HEK293T (cell line): ENCODE results near the gene NAT8L.

Experiments used
- CTCF ChIA-PET: fragments of 350-600 bp; formaldehyde crosslinking; extraction: SDS; loops from one replicate; lab custom pipeline; 2021; ENCODE audit warnings: antibody characterized with exemption, inconsistent platforms; lab: Yijun Ruan, JAX
- POLR2A ChIA-PET: fragments of 350-600 bp; formaldehyde crosslinking; extraction: SDS; loops from one replicate; lab custom pipeline; 2020; ENCODE audit warnings: antibody characterized with exemption, inconsistent platforms; lab: Yijun Ruan, JAX
- DNase-seq: peaks from one replicate; pipeline ENCODE4 v3.0.0; 2012; ENCODE audit warnings: mixed read lengths; ENCODE audit errors: extremely low spot score
- ARNT ChIP-seq: fragments of 450-650 bp; IDR thresholded peaks from 2 replicates; pipeline ENCODE4 v1.6.1; 2017; ENCODE audit warnings: mild to moderate bottlenecking
- BHLHE40 ChIP-seq: fragments of 450-650 bp; IDR thresholded peaks from 2 replicates; pipeline ENCODE4 v1.6.1; 2016; ENCODE audit warnings: mild to moderate bottlenecking, moderate library complexity, borderline replicate concordance
- CTBP1 ChIP-seq: fragments of 450-650 bp; IDR thresholded peaks from 2 replicates; pipeline ENCODE4 v1.6.1; 2016; ENCODE audit warnings: borderline replicate concordance
- ELF4 ChIP-seq: fragments of 450-650 bp; IDR thresholded peaks from 2 replicates; pipeline ENCODE4 v1.6.1; 2017; ENCODE audit warnings: antibody characterized with exemption
- FOXA1 ChIP-seq: fragments of 450-650 bp; IDR thresholded peaks from 2 replicates; pipeline ENCODE4 v1.6.1; 2016; ENCODE audit warnings: mild to moderate bottlenecking
- FOXK2 ChIP-seq: fragments of 450-650 bp; IDR thresholded peaks from 2 replicates; pipeline ENCODE4 v1.6.1; 2016; ENCODE audit warnings: mild to moderate bottlenecking
- FOXM1 ChIP-seq: fragments of 450-650 bp; IDR thresholded peaks from 2 replicates; pipeline ENCODE4 v1.6.1; 2017; ENCODE audit warnings: mild to moderate bottlenecking, borderline replicate concordance
- HDGF ChIP-seq: fragments of 450-650 bp; IDR thresholded peaks from 2 replicates; pipeline ENCODE4 v1.6.1; 2017; ENCODE audit warnings: antibody characterized with exemption, borderline replicate concordance
- L3MBTL2 ChIP-seq: fragments of 450-650 bp; conservative IDR thresholded peaks from 2 replicates; pipeline ENCODE4 v1.6.1; 2016; ENCODE audit warnings: mild to moderate bottlenecking
- LEF1 ChIP-seq: fragments of 450-650 bp; IDR thresholded peaks from 2 replicates; pipeline ENCODE4 v1.6.1; 2017; ENCODE audit warnings: mild to moderate bottlenecking, borderline replicate concordance
- NFRKB ChIP-seq: fragments of 450-650 bp; IDR thresholded peaks from 2 replicates; pipeline ENCODE4 v1.6.1; 2016; ENCODE audit warnings: mild to moderate bottlenecking, moderate library complexity
- PKNOX1 ChIP-seq: fragments of 450-650 bp; IDR thresholded peaks from 2 replicates; pipeline ENCODE4 v1.6.1; 2016
- SP1 ChIP-seq: fragments of 450-650 bp; IDR thresholded peaks from 2 replicates; pipeline ENCODE4 v1.6.1; 2017
- SUZ12 ChIP-seq: fragments of 450-650 bp; IDR thresholded peaks from 2 replicates; pipeline ENCODE4 v1.6.1; 2016; ENCODE audit warnings: mild to moderate bottlenecking
- TARDBP ChIP-seq: fragments of 450-650 bp; IDR thresholded peaks from 2 replicates; pipeline ENCODE4 v1.6.1; 2016
- ZNF384 ChIP-seq: fragments of 450-650 bp; IDR thresholded peaks from 2 replicates; pipeline ENCODE4 v1.6.1; 2016

NAT8L gene

GRCh38 chr4:2080429-2081300 lies 21.5 kb downstream of the NAT8L start:
- ChIA-PET POLR2A (no interaction called here), CTCF (no interaction called here)
- DNase-seq, result no peak
- TF ChIP-seq NFRKB (no peak), LEF1 (no peak), HDGF (no peak)

- no peak for DNase-seq
- TF ChIP-seq ARNT (no peak), BHLHE40 (no peak), CTBP1 (no peak), HDGF (no peak), L3MBTL2 (no peak), TARDBP (no peak), NFRKB (no peak), ZNF384 (no peak), ELF4 (no peak), PKNOX1 (no peak), FOXA1 (no peak), SUZ12 (no peak), LEF1 (no peak), SP1 (no peak), FOXK2 (no peak)
- ChIA-PET CTCF (no interaction called here), POLR2A (no interaction called here)
These were observed 22.4 kb downstream of the NAT8L start for GRCh38 chr4:2081540-2081939.

GRCh38 chr4:2082118-2082517 lies 23.0 kb downstream of the NAT8L start:
- POLR2A ChIA-PET, result no interaction called here
- DNase-seq, result no peak
- CTCF ChIA-PET, result no interaction called here
- TF ChIP-seq TARDBP (no peak), HDGF (no peak), SP1 (no peak), ARNT (no peak), NFRKB (no peak), CTBP1 (no peak), L3MBTL2 (no peak), FOXK2 (no peak), ELF4 (no peak), PKNOX1 (no peak), FOXA1 (no peak), BHLHE40 (no peak), SUZ12 (no peak), FOXM1 (no peak)

- ChIA-PET POLR2A (no interaction called here), CTCF (no interaction called here)
- TF ChIP-seq NFRKB (no peak), BHLHE40 (no peak), L3MBTL2 (no peak), ELF4 (no peak), SP1 (no peak), CTBP1 (no peak), ARNT (no peak), ZNF384 (no peak), FOXK2 (no peak), LEF1 (no peak)
- DNase-seq, result no peak
These were observed 23.5 kb downstream of the NAT8L start for GRCh38 chr4:2082627-2083026.

- no peak for DNase-seq
- TF ChIP-seq NFRKB (no peak), CTBP1 (no peak), FOXK2 (no peak), ELF4 (no peak), ARNT (no peak), TARDBP (no peak), SP1 (no peak), L3MBTL2 (no peak), ZNF384 (no peak), FOXA1 (no peak), BHLHE40 (no peak), SUZ12 (no peak)
- ChIA-PET POLR2A (no interaction called here), CTCF (no interaction called here)
These were observed 24.1 kb downstream of the NAT8L start for GRCh38 chr4:2083116-2083825.

- TF ChIP-seq ARNT (no peak), FOXK2 (no peak), L3MBTL2 (no peak)
- ChIA-PET POLR2A (no interaction called here), CTCF (no interaction called here)
- DNase-seq, result no peak
These were observed 24.7 kb downstream of the NAT8L start for GRCh38 chr4:2083826-2084160.

GRCh38 chr4:2084316-2084715 lies 25.2 kb downstream of the NAT8L start:
- no peak for DNase-seq
- POLR2A ChIA-PET, result no interaction called here
- CTCF ChIA-PET, result no interaction called here
- no peak for TF ChIP-seq HDGF
- TF ChIP-seq ZNF384, result no peak
- TF ChIP-seq FOXK2, result no peak
- TF ChIP-seq L3MBTL2, result no peak
- no peak for TF ChIP-seq BHLHE40
- no peak for TF ChIP-seq FOXM1
- TF ChIP-seq SUZ12, result no peak
- TF ChIP-seq LEF1, result no peak
- no peak for TF ChIP-seq SP1
- no peak for TF ChIP-seq NFRKB
- no peak for TF ChIP-seq ARNT
- TF ChIP-seq TARDBP, result no peak
- no peak for TF ChIP-seq CTBP1
- no peak for TF ChIP-seq FOXA1
